ENCODE data around the gene GLCE. TPM values are rescaled to one million over a fixed set of nuclear protein-coding genes. Genes with fewer than 3 reads are reported as not detected.
"Not testable (repeated sequence)": the region's sequence is repeated elsewhere in the genome, so short reads cannot be mapped to it uniquely, and the experiment has no call there.

Gene GLCE
- total RNA-seq, 2 donors from 2014 or later: 16.3 to 17.2 TPM

DNA sequence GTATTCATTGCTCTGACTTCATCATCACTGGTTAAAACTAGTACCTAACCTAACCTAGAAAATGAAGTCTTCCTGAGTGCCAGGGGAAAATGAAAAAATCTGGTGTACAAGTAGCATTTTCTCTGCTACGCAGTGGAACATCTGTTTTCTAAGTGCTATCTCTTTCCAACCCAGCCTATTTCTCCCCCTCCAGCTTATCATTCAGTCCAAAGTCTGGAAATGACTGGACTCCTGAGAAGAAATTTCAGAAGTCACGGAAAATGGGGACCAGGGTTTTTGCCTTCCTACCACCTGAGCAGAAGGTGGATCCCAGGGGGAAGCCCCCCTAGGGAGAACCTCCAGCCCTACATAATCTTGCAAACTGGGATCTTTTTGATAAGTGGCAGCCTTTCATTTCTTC is 9.6 kb upstream of the GLCE start:
- H3K36me3 ChIP-seq (ENCODE audit: control insufficient read depth, insufficient read depth, low read length): no peaks in the 10 kb centered on the region
- TF ChIP-seq, protein P1, sequence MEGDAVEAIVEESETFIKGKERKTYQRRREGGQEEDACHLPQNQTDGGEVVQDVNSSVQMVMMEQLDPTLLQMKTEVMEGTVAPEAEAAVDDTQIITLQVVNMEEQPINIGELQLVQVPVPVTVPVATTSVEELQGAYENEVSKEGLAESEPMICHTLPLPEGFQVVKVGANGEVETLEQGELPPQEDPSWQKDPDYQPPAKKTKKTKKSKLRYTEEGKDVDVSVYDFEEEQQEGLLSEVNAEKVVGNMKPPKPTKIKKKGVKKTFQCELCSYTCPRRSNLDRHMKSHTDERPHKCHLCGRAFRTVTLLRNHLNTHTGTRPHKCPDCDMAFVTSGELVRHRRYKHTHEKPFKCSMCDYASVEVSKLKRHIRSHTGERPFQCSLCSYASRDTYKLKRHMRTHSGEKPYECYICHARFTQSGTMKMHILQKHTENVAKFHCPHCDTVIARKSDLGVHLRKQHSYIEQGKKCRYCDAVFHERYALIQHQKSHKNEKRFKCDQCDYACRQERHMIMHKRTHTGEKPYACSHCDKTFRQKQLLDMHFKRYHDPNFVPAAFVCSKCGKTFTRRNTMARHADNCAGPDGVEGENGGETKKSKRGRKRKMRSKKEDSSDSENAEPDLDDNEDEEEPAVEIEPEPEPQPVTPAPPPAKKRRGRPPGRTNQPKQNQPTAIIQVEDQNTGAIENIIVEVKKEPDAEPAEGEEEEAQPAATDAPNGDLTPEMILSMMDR (conservative IDR thresholded peaks at IDR 0.05): no peak
- no peak overlapping the region for H3K9ac ChIP-seq (ENCODE audit: extremely low read depth, low read length, poor library complexity, severe bottlenecking)
- peaks cover 18% of the 10 kb centered on the region for H3K4me1 ChIP-seq (ENCODE audit: control insufficient read depth, insufficient read depth, low read length)
- H3K27ac ChIP-seq (ENCODE audit: low read depth, low read length): no peak overlapping the region
- DNase-seq: no peak
- Mint-ChIP-seq H3K27me3 (ENCODE audit: insufficient read depth) (peaks cover 30% of the 10 kb centered on the region), H3K36me3 (ENCODE audit: low read depth) (no peaks in the 10 kb centered on the region), H3K9me3 (no peaks in the 10 kb centered on the region), H3K4me3 (no peak overlapping the region), H3K27ac (no peak overlapping the region), H3K4me1 (peaks cover 16% of the 10 kb centered on the region)
- no peak overlapping the region for H3K4me3 ChIP-seq (ENCODE audit: low read length)
- H3K9me3 ChIP-seq (ENCODE audit: control insufficient read depth, low read length): no peaks in the 10 kb centered on the region
- WGBS, 2 experiments (ENCODE audit: insufficient coverage in 1 of 2, insufficient read length in 1 of 2): 89 to 98% methylated on average over 1 to 2 of the region's 2 CpGs
- H3K27me3 ChIP-seq (ENCODE audit: control insufficient read depth, insufficient read depth, low read length, poor library complexity, severe bottlenecking): no peaks in the 10 kb centered on the region

DNA sequence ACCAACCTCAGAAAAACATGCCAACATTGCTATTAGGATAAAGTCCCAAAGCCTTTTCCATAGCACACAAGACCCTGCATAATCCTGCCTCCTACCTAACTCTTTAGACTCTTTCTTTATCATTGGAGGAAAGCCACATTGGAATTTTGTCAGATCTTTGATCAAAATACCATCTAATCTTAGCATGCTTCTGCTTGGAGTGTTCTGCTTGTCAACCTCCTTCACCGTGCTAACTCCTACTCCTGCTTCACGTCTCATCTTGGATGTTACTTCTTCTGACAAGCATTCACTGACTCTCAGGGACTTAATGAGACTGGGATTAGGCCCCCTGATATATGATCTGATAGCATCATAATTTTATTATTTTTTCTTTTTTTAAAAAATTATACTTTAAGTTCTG is 7.4 kb upstream of the GLCE start:
- Histone ChIP-seq H3K4me3 (ENCODE audit: low read length) (no peak overlapping the region), H3K4me1 (ENCODE audit: control insufficient read depth, insufficient read depth, low read length) (peaks cover 20% of the 10 kb centered on the region), H3K27ac (ENCODE audit: low read depth, low read length) (no peak overlapping the region), H3K9me3 (ENCODE audit: control insufficient read depth, low read length) (no peaks in the 10 kb centered on the region), H3K9ac (ENCODE audit: extremely low read depth, low read length, poor library complexity, severe bottlenecking) (no peak overlapping the region), H3K36me3 (ENCODE audit: control insufficient read depth, insufficient read depth, low read length) (no peaks in the 10 kb centered on the region), H3K27me3 (ENCODE audit: control insufficient read depth, insufficient read depth, low read length, poor library complexity, severe bottlenecking) (no peaks in the 10 kb centered on the region)
- TF ChIP-seq, protein P1 (conservative IDR thresholded peaks at IDR 0.05): no peak
- no peak overlapping the region for H3K4me3 Mint-ChIP-seq
- 94 to 97% methylated on average over 2 of the region's 2 CpGs for WGBS, 2 experiments (ENCODE audit: insufficient coverage in 1 of 2, insufficient read length in 1 of 2)
- no peaks in the 10 kb centered on the region for H3K9me3 Mint-ChIP-seq
- DNase-seq: no peak
- H3K27me3 Mint-ChIP-seq (ENCODE audit: insufficient read depth): peaks cover 30% of the 10 kb centered on the region
- peaks cover 18% of the 10 kb centered on the region for H3K4me1 Mint-ChIP-seq
- no peaks in the 10 kb centered on the region for H3K36me3 Mint-ChIP-seq (ENCODE audit: low read depth)
- no peak overlapping the region for H3K27ac Mint-ChIP-seq

DNA sequence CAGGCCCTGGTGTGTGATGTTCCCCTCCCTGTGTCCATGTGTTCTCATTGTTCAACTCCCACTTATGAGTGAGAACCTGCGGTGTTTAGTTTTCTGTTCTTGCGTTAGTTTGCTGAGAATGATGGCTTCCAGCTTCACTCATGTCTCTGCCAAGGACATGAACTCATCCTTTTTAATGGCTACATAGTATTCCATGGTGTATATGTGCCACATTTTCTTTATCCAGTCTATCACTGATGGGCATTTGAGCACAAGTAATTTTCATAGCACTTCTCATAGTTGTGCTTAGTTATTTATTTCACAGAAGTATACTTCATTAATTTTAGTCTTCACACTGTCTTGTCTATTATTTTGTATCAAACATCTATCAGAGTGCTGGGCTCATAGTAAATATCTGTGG is 6.8 kb upstream of the GLCE start:
- not testable (repeated sequence) for H3K27ac ChIP-seq (ENCODE audit: low read depth, low read length)

DNA sequence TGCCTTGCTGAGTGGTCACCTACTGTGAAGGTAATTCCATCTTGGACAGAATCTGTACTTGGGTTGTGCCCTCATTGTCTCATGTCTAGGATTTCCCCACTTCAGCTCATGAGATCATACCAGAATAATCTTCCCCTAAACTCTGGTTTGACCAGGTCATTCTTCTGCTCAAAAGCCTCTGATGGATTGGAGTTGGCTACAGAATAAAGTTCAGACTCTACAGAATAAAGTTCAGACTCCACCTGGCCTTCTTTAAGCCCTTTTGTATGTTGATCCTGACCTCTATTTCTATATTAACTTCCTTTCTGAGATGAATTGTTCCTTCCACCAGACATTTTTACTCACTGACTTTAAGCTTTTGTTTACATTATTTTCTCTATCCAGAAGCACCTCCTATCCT is 6.4 kb upstream of the GLCE start:
- no peaks in the 10 kb centered on the region for H3K36me3 ChIP-seq (ENCODE audit: control insufficient read depth, insufficient read depth, low read length)
- H3K27me3 ChIP-seq (ENCODE audit: control insufficient read depth, insufficient read depth, low read length, poor library complexity, severe bottlenecking): no peaks in the 10 kb centered on the region
- DNase-seq: no peak
- Mint-ChIP-seq H3K9me3 (no peaks in the 10 kb centered on the region), H3K4me1 (peaks cover 18% of the 10 kb centered on the region), H3K36me3 (ENCODE audit: low read depth) (no peaks in the 10 kb centered on the region), H3K4me3 (no peak overlapping the region), H3K27me3 (ENCODE audit: insufficient read depth) (peaks cover 23% of the 10 kb centered on the region), H3K27ac (no peak overlapping the region)
- no peak overlapping the region for H3K27ac ChIP-seq (ENCODE audit: low read depth, low read length)
- H3K9me3 ChIP-seq (ENCODE audit: control insufficient read depth, low read length): no peaks in the 10 kb centered on the region
- TF ChIP-seq, protein P1 (conservative IDR thresholded peaks at IDR 0.05): no peak
- peak overlapping the region; percentile 4 for H3K4me3 ChIP-seq (ENCODE audit: low read length)
- H3K9ac ChIP-seq (ENCODE audit: extremely low read depth, low read length, poor library complexity, severe bottlenecking): no peak overlapping the region
- H3K4me1 ChIP-seq (ENCODE audit: control insufficient read depth, insufficient read depth, low read length): peaks cover 20% of the 10 kb centered on the region

More for the DNA sequence above, 6.8 kb upstream of the GLCE start:
- 90 to 92% methylated on average over 2 of the region's 2 CpGs for WGBS, 2 experiments (ENCODE audit: insufficient coverage in 1 of 2, insufficient read length in 1 of 2)
- not testable (repeated sequence) for H3K4me3 Mint-ChIP-seq; H3K27me3 ChIP-seq (ENCODE audit: control insufficient read depth, insufficient read depth, low read length, poor library complexity, severe bottlenecking); H3K9ac ChIP-seq (ENCODE audit: extremely low read depth, low read length, poor library complexity, severe bottlenecking); H3K36me3 ChIP-seq (ENCODE audit: control insufficient read depth, insufficient read depth, low read length); DNase-seq; H3K27ac Mint-ChIP-seq; H3K9me3 Mint-ChIP-seq; H3K36me3 Mint-ChIP-seq (ENCODE audit: low read depth); H3K9me3 ChIP-seq (ENCODE audit: control insufficient read depth, low read length)
- H3K4me3 ChIP-seq (ENCODE audit: low read length): peak overlapping the region; percentile 4
- Mint-ChIP-seq H3K4me1 (peaks cover 18% of the 10 kb centered on the region), H3K27me3 (ENCODE audit: insufficient read depth) (peaks cover 25% of the 10 kb centered on the region)
- peaks cover 20% of the 10 kb centered on the region for H3K4me1 ChIP-seq (ENCODE audit: control insufficient read depth, insufficient read depth, low read length)

All from endodermal cell (in vitro differentiated cells).